Measurements from ENCODE around the gene GMNC.

GRCh38 chr3:190831225-190831624, 31.3 kb downstream of the GMNC start:
- TF ChIP-seq EZH2phosphoT487 (IDR thresholded peaks at IDR 0.05; ENCODE audit: borderline replicate concordance, low read depth, low read length) (no peak), CTCF (conservative IDR thresholded peaks at IDR 0.05; ENCODE audit: low read length) (no peak)
